GM10847 (cell line): ENCODE results near the gene ZDHHC13.

Experiments
- POLR2A ChIP-seq: IDR thresholded peaks from 2 replicates; pipeline ENCODE4 v1.6.1; 2011; ENCODE audit not compliant: insufficient read length; ENCODE audit errors: extremely low read depth

ZDHHC13 gene

DNA sequence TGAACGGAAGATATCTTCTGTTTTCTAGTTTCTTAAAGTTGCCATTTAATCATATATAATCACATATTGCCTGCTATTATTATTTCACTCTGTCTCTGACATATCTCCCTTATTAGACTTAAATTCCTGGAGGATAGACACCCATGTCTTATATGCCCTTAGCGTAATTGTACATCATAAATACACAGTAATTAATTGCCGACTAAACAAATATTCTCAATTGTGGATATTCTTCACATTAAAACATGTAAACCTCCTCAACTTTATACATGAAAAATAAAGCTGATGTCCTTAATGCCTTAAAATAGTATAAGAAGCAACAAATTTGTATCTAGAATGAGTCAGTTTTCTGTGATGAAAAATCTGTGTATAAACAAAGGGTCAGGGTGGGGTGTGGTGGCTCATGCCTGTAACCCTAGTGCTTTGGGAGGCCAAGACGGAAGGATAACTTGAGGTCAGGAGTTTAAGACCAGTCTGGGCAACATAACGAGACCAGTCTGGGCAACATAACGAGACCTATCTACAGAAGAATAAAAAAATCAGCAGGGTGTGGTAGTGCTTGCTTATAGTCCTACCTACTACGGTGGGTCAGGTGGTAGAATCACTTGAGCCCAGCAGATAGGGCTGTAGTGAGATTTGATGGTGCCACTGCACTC lies 6.1 kb downstream of the ZDHHC13 start:
- no peak for TF ChIP-seq POLR2A

- no peak for TF ChIP-seq POLR2A
These were observed 17.0 kb downstream of the ZDHHC13 start for GRCh38 chr11:19134004-19134403.

GRCh38 chr11:19145319-19145718 lies 28.4 kb downstream of the ZDHHC13 start:
- no peak for TF ChIP-seq POLR2A

DNA sequence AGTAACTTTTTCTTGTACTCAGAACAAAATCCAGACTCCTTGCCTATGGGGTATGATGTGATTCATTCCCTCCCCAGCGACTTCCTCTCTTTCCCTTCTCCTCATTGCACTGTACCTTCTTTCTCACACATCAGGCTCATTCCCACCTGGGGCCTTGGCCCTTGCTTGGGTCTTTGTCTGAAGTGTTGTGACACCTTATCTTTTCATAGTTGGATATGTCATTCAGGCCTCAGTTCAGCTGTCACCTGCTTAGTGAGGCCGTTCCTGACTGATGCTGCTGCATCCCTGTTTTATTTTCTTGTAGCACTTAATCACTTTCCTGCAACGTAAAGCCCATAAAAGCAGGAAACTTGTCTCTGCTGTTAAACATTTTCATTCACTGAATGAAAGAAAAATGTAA lies 39.9 kb downstream of the ZDHHC13 start:
- no peak for TF ChIP-seq POLR2A

DNA sequence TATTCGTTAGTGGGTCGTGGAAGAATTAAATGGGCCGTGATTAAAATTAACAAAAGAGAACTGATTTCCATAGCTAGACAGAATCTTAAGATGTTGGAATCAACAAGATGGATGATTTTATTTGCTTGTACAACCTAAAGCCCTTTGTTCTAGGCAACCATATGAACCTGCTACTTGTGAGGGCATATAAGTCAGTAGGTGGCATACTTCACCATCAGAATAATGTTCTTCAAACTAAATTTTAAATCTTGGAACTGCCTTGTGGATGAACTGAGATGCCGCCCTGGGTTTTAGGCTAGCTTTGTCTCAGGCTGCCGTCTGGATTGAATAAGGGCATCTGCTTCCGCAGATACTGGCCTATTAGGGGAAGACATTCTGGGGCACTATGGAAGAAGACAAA lies 43.9 kb downstream of the ZDHHC13 start:
- TF ChIP-seq POLR2A: no peak

DNA sequence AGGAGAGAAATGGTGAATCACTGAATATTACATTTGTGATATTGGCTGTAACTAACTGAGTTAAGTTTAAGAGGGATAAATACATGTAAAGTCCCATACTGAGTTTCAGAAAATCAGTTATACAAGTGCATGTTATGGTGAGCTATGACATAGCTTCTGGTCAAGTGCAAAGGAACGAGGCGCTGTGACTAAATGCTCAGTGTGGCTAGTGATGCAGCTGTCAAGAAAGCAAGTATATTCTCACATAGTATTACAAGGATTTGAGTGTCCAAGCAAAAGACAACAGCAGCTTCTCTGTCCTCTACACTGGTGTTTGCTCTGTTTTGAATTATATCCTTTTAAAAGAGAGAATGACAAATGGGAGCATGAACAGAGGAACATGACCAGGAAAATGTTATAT lies 44.7 kb downstream of the ZDHHC13 start:
- TF ChIP-seq POLR2A: no peak

DNA sequence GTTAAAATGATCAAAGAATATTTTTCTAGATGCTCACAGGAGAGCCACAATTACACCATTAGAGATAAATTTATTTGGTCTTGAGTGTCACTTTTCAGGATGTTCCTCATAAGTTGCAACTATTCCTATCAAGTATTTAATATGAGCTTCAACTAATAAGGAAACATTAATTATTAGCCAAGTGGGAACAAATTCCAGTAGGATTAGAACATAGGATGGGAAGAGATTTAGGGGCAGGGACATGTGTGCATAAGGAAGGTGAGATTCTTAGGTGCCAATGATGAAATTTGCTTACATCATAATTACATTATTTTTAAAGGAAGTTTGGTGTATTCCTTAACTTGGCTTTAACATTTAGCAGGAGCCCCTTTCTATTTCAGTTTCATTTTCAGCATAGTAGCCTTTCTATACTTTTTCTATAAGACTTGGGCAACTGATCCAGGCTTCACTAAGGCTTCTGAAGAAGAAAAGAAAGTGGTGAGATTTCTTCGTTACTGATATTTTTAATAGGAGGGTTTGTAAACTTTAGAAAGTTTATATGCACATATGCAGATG lies 46.1 kb downstream of the ZDHHC13 start:
- no peak for TF ChIP-seq POLR2A

- no peak for TF ChIP-seq POLR2A
These were observed 46.6 kb downstream of the ZDHHC13 start for GRCh38 chr11:19163617-19164016.

- no peak for TF ChIP-seq POLR2A
These were observed 47.4 kb downstream of the ZDHHC13 start for GRCh38 chr11:19164230-19164855.

DNA sequence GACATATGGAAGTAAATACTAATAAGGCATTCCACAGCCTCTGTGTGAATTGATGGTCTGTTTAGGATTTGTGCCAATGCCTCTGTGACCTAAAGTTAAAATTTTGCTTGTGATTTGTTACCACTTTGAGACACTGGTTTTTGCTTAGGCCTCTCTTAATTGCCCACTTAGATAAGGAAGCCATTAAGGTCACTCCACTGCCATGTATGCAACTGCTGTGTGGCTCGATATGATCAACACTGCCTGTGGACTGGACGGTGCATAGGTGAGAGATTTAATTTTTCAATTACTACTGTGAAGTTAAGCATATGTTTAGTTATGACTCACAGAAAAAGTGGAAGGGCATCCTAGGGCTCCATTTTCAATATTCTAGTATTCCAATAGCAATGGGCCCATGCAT lies 47.9 kb downstream of the ZDHHC13 start:
- no peak for TF ChIP-seq POLR2A

DNA sequence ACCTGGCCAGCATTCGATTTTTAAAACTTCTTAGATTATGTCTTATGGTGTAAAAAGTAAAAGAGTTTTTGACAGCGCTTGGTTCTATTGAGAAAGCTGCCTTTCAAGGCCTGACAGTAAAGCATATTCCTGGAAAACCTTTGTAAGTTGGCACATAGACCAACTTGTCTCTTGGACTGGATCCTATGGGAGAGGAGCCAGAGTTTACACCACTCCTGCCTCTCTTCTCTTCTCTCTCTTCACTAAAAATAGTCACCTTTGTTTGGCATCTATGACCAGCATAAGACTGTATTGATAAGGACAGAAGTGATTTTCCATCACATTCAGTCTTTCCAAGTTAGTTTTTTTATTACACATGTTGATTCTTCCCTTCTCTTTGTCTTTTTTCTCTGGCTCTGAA lies 51.1 kb downstream of the ZDHHC13 start:
- no peak for TF ChIP-seq POLR2A

- TF ChIP-seq POLR2A: no peak
These were observed 56.2 kb downstream of the ZDHHC13 start for GRCh38 chr11:19173004-19173689.

- TF ChIP-seq POLR2A: no peak
These were observed 57.1 kb downstream of the ZDHHC13 start for GRCh38 chr11:19173964-19174638.

- TF ChIP-seq POLR2A: no peak
These were observed 59.7 kb downstream of the ZDHHC13 start for GRCh38 chr11:19176629-19177186.

- TF ChIP-seq POLR2A: no peak
These were observed 64.7 kb downstream of the ZDHHC13 start for GRCh38 chr11:19181531-19182261.

DNA sequence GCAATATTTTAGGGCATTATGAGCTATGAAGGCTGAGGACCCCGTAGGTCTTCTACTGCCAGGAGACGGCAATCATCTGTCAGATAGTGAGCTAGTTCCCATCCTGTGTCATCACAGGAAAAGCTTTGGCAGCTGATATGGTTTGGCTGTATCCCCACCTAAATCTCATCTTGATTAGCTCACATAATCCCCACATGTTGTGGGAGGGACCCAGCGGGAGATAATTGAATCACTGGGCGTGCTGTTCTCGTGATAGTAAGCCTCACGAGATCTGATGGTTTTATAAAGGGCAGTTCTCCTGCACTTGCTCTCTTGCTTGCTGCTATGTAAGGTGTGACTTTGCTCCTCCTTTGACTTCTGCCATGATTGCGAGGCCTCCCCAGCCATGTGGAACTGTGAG lies 66.7 kb downstream of the ZDHHC13 start:
- TF ChIP-seq POLR2A: no peak
